Liver (tissue), 3 donors: ENCODE measurements around the gene ZMYND19.

Source experiments
- HNF4G ChIP-seq: IDR thresholded peaks from 2 replicates; pipeline ENCODE4 v1.6.1; 2016; ENCODE audit warnings: antibody characterized with exemption
- RXRA ChIP-seq, 2 donors: IDR thresholded peaks; 2 replicates each; pipeline ENCODE4 v1.6.1; 2017 to 2018; ENCODE audit warnings: antibody characterized with exemption in 2 of 2, mild to moderate bottlenecking in 1 of 2
- TAF1 ChIP-seq: conservative IDR thresholded peaks from 2 replicates; pipeline ENCODE4 v1.6.1; 2016; ENCODE audit warnings: antibody characterized with exemption, mild to moderate bottlenecking
- TF ChIP-seq, protein P1 (sequence below): fragments of 150-350 bp; IDR thresholded peaks from 2 replicates; pipeline ENCODE4 v1.5.1; 2017; ENCODE audit warnings: improper control_type of control experiment, low read depth, low read length; ENCODE audit not compliant: missing input control
- TF ChIP-seq, protein P2 (sequence below): IDR thresholded peaks from 2 replicates; pipeline ENCODE4 v1.6.1; 2016; ENCODE audit warnings: antibody characterized with exemption, mild to moderate bottlenecking
- donor health status: healthy.
- donor health status: healthy.

DNA sequence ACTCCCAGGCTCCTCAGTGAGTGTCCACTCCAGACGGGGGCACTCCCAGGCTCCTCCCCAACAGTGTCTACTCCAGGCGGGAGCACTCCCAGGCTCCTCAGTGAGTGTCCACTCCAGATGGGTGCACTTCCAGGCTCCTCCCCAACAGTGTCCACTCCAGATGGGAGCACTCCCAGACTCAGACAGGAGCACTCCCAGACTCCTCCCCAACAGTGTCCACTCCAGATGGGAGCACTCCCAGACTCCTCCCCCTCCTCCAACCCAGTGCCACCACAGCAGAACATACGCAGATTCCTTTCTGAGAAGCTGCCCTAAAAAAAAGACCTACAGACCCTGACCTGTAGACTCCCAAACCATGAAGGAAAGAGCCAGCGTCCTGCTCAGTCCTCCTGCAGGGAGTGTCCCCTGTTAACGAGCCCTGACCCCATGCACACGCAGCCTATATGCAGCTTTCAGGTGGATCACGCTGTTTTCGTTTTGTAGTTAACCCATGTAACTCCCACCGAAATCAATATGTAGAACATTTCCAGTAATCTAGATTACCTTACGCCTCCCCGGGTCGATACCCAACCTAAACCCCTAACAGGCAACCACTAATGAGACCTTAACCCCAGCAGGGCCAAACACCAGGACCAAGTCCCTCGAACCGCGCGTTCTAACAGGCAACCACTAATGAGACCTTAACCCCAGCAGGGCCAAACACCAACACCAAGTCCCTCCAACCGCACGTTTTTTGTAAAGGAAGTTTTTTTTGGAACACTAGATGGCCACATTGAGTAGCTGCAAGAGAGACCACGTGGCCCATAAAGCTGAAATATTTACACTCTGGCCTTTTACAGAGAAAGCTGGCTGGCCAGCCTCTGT is 55.8 kb downstream of the ZMYND19 start:
- TF ChIP-seq, protein P1, sequence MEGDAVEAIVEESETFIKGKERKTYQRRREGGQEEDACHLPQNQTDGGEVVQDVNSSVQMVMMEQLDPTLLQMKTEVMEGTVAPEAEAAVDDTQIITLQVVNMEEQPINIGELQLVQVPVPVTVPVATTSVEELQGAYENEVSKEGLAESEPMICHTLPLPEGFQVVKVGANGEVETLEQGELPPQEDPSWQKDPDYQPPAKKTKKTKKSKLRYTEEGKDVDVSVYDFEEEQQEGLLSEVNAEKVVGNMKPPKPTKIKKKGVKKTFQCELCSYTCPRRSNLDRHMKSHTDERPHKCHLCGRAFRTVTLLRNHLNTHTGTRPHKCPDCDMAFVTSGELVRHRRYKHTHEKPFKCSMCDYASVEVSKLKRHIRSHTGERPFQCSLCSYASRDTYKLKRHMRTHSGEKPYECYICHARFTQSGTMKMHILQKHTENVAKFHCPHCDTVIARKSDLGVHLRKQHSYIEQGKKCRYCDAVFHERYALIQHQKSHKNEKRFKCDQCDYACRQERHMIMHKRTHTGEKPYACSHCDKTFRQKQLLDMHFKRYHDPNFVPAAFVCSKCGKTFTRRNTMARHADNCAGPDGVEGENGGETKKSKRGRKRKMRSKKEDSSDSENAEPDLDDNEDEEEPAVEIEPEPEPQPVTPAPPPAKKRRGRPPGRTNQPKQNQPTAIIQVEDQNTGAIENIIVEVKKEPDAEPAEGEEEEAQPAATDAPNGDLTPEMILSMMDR = peak; percentile 46
- TF ChIP-seq RXRA (IDR thresholded peaks at IDR 0.05) = peak in 1 of 2 donors; percentile 19
- TF ChIP-seq, protein P2, sequence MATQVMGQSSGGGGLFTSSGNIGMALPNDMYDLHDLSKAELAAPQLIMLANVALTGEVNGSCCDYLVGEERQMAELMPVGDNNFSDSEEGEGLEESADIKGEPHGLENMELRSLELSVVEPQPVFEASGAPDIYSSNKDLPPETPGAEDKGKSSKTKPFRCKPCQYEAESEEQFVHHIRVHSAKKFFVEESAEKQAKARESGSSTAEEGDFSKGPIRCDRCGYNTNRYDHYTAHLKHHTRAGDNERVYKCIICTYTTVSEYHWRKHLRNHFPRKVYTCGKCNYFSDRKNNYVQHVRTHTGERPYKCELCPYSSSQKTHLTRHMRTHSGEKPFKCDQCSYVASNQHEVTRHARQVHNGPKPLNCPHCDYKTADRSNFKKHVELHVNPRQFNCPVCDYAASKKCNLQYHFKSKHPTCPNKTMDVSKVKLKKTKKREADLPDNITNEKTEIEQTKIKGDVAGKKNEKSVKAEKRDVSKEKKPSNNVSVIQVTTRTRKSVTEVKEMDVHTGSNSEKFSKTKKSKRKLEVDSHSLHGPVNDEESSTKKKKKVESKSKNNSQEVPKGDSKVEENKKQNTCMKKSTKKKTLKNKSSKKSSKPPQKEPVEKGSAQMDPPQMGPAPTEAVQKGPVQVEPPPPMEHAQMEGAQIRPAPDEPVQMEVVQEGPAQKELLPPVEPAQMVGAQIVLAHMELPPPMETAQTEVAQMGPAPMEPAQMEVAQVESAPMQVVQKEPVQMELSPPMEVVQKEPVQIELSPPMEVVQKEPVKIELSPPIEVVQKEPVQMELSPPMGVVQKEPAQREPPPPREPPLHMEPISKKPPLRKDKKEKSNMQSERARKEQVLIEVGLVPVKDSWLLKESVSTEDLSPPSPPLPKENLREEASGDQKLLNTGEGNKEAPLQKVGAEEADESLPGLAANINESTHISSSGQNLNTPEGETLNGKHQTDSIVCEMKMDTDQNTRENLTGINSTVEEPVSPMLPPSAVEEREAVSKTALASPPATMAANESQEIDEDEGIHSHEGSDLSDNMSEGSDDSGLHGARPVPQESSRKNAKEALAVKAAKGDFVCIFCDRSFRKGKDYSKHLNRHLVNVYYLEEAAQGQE = no peak
- no peak for TF ChIP-seq HNF4G
- TF ChIP-seq TAF1 = no peak
